ENCODE measurements around the gene PIK3CD. TPM values are rescaled to one million over a fixed set of nuclear protein-coding genes. Genes with fewer than 3 reads are reported as not detected.

PIK3CD gene
- total and polyA plus RNA-seq, 2 of the 8 experiments (the other 6 are each of a cell fraction or from before 2014, with no cell fraction given): 20.6 to 24.1 TPM

- TF ChIP-seq HDAC2 (IDR thresholded peaks at IDR 0.05; ENCODE audit: borderline replicate concordance in 1 of 2, low read depth in 2 of 2, low read length in 2 of 2) (no peak), CBX5 (IDR thresholded peaks at IDR 0.05; ENCODE audit: low read depth, low read length) (no peak), SUZ12 (IDR thresholded peaks at IDR 0.05; ENCODE audit: low read length) (no peak), USF2 (IDR thresholded peaks at IDR 0.05; ENCODE audit: low read length) (no peak), POLR2A (IDR thresholded peaks at IDR 0.05; ENCODE audit: control extremely low read depth in 1 of 2, low read depth in 2 of 2, low read length in 2 of 2) (no peak), CHD1 (IDR thresholded peaks at IDR 0.05; ENCODE audit: low read depth, low read length) (no peak), SIN3A (conservative IDR thresholded peaks at IDR 0.05 in 1 of 2, IDR thresholded peaks at IDR 0.05 in 1 of 2; ENCODE audit: low read depth in 1 of 2, low read length in 2 of 2) (no peak), BCL11A (IDR thresholded peaks at IDR 0.05; ENCODE audit: low read depth in 2 of 2, low read length in 2 of 2) (no peak), ZNF274 (IDR thresholded peaks at IDR 0.05; ENCODE audit: borderline replicate concordance, extremely low read depth, low read length) (no peak), JUND (IDR thresholded peaks at IDR 0.05; ENCODE audit: low read length) (no peak), CREB1 (IDR thresholded peaks at IDR 0.05) (no peak), HDAC6 (IDR thresholded peaks at IDR 0.05; ENCODE audit: low read depth, low read length) (no peak), RAD21 (IDR thresholded peaks at IDR 0.05 in 1 of 2, conservative IDR thresholded peaks at IDR 0.05 in 1 of 2; ENCODE audit: low read depth in 2 of 2, low read length in 2 of 2) (peak; percentile 68 to 72)
Observed at GRCh38 chr1:9615316-9616063, 36.0 kb upstream of the PIK3CD start (continued).

Data from H1 (cell line).